Skeletal muscle cell (primary cell): ENCODE data around the gene MTAP.

Experiments
- DNase-seq: peaks from one replicate; pipeline ENCODE4 v3.0.0-alpha.2; 2010; ENCODE audit warnings: low read depth
- H3K4me3 ChIP-seq: 2 replicates; pipeline ENCODE4 v1.5.1; 2011; ENCODE audit warnings: low read depth, mild to moderate bottlenecking, control low read depth, low read length, moderate library complexity

Gene MTAP

DNA sequence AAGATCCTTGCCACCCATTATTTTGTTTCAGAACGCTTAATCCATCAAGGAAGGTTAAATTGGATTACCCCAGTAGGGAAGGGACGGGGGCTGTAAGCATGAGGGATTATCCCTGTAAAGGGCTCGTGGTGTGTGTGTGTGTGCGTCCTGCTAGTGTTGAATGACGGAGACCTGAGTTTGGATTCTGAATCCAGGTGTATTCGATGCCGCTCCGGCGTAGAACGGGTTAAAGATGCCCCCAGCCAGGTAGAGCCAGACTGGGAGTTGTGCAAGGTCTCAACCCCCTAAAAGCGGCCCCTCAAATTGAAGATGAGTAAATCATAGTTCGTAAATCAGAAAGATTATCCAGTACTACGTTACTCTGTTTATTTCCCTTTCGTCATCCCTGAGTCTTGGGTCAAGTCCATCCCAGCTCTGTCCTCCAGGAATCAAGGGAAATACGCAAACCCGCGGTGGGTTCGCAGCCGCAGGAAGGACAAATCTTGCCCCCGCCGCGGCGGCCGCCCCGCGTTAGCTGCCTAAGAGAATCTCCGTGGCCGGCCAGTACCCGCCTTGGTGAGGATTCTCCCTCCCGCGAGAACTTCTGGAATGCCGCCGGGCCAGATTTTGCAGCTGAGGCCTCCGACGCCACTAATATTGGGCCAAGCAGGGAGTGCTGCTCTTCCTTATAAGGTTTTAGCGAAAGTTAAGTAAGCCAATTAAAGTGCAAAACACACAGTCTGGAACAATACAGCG lies 586 bp upstream of the MTAP start:
- no peak for DNase-seq

DNA sequence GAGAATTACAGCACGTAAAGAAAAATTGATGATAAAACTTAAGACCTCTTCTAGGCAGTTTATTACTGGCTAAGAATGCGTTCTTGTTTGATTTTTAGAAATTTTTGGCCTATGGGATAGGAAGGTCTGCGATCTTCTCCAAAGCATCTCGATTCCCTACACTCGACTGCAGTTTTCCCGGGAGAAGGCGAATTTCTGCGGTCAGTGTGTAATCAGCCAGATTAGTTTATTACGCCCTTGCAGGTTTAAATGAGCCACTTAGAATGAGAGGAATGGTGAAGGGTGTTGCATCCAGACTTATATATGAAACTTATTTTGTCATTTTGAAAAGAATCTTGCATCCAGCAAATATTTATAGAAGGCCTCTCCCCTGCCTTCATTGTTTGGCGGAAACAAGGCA lies 1.2 kb downstream of the MTAP start:
- DNase-seq = no peak
- H3K4me3 ChIP-seq = peak overlapping the region; percentile 67

More for the DNA sequence above, 586 bp upstream of the MTAP start:
- H3K4me3 ChIP-seq = peak overlapping the region; percentile 67

DNA sequence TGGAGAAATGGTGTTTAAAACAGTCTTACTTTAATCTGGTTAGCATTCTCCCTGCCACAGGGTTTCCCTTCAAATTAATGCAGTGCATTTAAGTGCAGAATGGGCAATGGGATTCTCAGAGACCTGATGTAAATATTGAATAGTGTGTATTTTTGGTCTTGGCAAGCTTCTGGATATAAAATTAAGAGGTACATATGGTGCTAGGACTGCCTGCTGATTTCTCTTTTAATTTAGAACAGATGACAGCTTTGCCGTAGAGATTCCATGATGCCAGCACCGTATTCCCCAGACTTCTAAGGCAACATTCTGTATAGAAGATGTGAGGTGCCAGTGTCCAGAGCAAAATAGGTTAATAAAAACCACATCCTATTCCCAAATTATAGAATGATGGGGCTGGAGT lies 1.9 kb downstream of the MTAP start:
- H3K4me3 ChIP-seq = peak overlapping the region; percentile 67
- no peak for DNase-seq

DNA sequence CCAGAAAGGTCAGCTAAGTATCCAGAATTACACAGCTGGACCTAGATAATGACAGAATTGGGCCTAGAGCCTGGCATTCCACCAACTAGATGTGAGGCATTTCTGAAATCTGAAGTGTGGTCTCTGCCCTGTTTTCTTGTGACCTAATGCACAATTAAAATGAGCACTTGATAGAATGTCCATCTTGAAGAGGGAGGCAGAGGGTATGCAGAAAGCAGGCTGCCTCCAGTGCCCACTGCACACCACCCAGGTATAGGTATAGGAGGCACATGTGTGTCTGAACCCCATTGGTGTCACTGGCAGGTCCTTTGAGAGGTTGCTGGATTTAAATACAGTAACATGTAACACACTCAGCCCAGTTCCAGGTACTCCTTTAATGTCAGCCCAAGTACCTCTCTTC lies 2.4 kb downstream of the MTAP start:
- no peak for DNase-seq
- no peak overlapping the region for H3K4me3 ChIP-seq

DNA sequence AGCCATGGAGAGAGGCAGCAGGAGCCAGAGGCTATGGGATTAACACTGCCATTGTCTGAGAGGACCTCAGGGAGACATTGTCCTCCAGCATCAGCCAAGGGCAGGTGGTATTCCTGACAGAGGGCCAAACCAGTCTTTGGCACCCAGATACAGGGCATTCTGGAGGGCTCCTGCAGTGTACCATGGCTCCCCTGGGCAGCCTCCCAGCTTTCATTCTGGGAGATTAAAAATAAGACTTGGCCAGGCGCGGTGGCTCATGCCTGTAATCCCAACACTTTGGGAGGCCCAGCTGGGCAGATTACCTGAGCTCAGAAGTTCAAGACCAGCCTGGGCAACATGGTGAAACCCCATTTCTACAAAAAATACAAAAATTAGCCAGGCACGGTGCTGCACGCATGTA lies 4.2 kb downstream of the MTAP start:
- no peak overlapping the region for H3K4me3 ChIP-seq
- DNase-seq = no peak

DNA sequence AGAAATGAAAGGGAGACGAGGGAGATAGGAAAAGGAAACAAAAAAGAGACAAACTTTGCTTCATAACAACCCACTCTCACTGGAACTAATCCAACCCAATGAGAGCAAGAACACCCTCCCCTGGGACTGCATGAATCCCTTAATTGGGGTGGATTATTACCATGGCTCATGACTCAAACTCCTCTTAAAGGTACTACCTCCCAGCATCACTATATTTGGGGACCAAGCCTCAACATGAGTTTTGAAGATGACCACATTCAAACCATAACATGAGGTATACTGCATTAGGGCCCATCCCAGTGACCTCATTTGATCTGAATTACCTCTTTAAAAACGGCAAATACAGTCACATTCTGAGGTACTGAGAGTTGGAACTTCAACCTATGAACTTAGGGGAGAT lies 8.0 kb downstream of the MTAP start:
- DNase-seq = peak; percentile 71
- H3K4me3 ChIP-seq = no peak overlapping the region

DNA sequence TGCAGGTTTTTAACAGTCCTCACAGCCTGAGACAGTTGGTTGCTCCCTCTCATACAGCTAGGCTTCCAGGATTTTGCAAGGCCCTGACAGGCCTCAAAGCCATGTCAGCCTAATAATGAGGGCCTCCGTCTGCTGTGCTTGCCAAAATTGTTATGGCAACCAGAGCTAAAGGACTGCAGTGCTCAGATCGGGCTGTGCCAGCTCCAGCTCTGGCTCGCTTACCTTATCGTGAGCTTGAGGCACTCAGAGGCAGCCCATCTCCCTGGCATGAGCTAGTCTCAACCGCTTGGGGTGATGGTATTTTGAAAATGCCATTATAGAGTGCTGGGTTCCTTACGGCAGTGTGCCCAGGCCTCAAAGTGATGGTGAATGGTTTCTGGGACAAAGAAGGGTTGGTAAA lies 8.4 kb downstream of the MTAP start:
- DNase-seq = no peak
- H3K4me3 ChIP-seq = no peak overlapping the region

DNA sequence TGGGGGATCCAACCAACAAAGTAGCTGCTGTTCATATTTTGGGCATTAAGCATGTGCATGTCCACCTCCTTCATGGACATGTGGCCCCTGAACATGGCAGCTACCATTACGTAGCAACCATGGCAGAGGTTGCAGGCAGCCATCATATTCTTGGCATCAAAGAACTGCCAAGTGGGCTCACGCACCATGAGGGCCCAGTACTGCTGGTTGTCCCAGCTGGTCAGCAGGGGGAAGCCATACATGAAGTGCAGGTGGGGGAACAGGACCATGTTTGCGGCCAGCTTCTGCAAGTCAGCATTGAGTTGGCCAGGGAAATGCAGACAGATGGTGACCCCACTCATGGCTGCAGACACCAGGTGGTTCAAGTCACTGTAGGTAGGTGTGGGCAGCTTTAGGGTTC lies 9.5 kb downstream of the MTAP start:
- DNase-seq = no peak
- no peak overlapping the region for H3K4me3 ChIP-seq

DNA sequence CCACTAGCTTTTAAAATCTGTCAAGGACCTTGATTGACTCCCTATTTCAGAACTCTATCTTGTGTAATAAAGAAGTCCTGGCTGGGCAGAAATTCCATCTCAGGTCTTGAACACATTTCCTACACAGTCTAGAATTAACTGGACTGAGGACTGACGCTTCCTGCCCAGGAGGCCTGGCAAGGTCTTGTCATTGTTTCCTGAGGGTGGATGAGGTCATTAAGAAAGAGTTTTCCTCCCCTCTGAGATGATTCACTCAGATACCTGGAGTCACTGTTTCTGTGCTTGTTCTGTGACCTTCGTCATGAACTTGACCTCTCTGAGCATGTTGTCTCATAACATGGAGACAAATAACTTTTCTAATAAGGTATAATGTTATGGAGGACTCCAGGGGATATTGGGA lies 10.0 kb downstream of the MTAP start:
- no peak overlapping the region for H3K4me3 ChIP-seq
- no peak for DNase-seq

DNA sequence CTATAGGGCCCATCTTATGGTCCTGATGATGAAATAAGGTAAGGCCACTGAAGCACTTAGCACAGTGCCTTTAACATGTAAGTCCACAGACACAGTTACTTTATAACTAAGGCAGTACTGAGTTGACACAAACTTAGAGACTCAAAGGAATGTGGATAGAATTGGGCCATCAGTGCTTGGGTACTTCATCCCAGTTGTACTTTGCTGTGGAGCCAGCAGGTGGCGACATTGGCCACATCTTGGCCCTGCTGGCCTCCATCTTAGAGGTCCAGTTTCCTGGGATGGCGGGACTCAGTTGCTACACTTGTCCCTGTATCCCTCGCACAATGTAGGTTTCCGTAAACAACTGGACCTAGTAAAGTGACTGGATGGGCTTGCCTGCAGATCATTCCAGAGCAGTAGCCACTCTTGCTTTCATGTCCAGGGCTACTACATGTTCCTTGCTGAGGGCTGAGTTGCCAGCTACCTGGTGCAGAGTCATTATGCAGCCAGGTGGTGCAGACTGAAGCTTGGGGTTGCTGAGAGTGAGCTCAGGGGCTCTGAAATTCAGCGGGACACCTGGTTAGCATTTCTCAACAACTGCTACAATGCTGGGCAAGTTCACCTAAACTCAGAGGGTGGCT lies 10.6 kb downstream of the MTAP start:
- no peak for DNase-seq
- no peak overlapping the region for H3K4me3 ChIP-seq

DNA sequence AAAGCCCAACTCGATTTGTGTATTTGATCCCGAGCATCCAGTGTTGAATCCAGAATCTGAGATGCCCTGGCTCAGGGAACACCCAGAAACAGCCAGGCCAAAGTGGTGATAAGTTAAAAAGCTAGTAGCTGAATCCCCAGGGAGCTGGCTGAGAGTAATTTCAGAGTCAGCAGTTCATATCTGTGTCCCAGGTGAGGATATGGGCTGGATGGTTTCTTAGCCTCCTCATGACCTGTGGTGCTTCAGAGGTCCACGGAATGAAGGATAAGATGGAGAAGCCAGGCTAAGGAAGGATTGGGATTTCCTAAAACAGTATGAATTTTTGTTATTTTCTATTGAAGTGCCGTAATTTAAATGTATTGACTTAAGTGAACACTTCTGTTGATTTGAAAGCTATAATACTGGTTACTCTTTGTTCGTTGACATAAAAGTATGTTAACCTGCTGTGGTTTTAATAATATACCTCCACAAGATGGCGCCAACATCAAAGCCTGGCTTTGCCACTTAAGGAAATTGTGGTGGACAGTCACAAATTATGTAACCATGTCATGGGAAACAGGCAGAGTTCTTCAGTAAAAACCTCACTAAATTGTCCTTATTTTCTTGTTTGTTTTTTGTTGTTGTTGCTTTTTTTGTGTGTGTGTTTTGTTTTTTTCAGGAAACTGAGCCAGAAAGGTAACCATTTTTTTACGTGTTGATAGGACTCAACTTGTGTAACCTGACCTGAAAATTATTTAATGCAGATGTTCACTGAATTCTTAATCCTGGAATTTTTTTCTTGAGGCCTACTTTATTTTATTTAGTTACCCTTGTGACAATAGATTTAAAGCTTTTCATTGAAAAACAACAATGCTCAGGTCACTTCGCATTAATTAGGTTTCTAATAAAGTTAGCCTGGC lies 11.4 kb downstream of the MTAP start:
- H3K4me3 ChIP-seq = no peak overlapping the region

DNA sequence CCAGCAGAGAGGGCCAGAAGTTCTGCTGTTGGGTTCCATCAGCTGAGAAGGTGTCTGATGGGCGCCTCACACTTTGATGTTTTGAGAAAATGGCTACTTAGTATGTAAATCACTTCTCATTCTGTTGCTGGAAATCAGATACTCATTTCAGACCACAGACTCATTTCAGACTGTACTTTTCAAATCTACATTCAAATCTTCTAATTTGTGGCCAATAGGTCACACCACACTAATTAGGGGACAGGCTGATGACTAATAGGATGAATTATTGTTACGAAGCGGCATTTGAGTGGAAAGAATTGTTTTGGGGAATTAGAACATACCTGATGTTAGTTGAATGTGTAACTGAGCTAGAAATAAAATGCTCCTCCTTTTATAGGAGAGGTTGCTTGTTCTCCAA lies 13.2 kb downstream of the MTAP start:
- no peak overlapping the region for H3K4me3 ChIP-seq
- no peak for DNase-seq

More for the DNA sequence above, 11.4 kb downstream of the MTAP start:
- DNase-seq = no peak

DNA sequence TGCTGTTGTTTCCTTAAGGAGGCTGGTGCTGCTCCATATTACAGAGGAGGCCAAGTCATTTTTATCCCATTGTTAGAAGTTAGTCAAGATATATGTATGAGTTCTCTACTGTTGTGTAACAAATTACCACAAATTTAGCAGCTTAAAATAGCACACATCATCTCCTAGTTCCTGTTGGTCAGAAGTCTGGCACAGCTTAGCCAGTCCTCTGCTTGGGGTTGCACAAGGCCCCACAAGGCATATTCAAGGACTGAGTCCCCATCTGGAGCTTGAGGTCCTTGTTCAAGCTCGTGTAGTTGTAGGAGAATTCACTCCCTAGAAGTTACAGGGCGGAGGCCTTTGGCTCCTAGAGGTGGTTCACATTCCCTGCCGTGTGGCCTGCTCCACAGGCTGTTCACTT lies 14.7 kb downstream of the MTAP start:
- DNase-seq = no peak
- no peak overlapping the region for H3K4me3 ChIP-seq

DNA sequence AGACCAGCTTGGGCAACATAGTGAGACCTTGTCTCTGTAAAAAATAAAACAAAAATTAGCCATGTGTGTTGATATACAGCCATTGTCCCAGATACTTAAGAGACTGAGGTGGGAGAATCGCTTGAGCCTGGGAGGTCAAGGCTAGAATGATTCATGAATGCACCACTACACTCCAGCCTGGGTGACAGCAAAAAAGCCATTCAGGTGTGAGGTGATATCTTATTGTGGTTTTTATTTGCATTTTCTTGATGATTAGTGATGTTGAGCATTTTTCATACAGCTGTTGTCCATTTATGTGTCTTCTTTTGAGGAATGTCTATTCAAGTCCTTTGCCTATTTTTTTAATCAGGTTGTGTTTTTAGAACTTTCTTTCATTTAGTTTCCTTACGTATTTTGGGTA lies 23.2 kb downstream of the MTAP start:
- H3K4me3 ChIP-seq = no peak overlapping the region

DNA sequence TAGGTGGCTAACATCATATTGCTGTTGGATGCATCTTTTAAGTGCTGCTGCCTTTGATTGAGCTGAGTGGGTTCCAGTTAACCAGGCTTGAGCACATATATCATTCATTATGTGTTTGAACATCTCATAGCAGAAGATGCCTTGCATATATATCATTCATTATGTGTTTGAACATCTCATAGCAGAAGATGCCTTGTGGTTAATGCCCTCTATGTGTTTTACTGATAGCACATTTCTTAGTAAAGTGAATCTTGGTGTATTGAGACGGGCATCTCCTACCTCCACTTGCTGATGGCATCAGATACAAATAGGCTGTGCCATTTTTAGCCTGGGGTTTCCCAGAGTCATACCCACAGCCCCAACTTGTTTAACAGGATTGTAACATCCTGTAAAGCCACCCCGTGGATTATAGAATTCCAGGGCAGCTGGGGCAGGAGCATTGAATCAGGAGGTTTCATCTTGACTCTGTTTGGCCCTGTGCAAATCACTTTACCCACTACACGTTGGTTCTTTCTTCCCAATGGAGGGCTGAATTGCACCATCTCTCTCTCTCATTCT lies 26.5 kb downstream of the MTAP start:
- H3K4me3 ChIP-seq = no peak overlapping the region
- DNase-seq = no peak

More for the DNA sequence above, 23.2 kb downstream of the MTAP start:
- DNase-seq = no peak

DNA sequence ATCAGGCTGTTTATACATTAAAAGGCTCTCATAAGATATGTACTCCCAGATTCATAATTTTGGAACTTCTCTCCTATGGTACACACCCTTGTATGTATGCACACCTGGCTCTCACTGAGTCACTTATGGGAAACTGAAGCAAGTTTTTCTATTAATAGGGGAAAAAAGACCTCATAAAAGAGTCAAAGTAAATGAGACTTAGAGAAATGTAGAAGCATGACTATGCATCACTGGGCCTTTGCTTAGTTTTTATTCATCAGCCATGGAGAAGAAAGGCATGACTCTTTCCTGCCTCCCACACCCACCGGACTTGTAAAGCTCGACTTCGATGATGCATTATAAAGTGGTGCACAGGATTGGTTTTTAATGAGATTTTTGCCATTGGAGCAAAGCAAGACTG lies 28.2 kb downstream of the MTAP start:
- DNase-seq = no peak
- no peak overlapping the region for H3K4me3 ChIP-seq

DNA sequence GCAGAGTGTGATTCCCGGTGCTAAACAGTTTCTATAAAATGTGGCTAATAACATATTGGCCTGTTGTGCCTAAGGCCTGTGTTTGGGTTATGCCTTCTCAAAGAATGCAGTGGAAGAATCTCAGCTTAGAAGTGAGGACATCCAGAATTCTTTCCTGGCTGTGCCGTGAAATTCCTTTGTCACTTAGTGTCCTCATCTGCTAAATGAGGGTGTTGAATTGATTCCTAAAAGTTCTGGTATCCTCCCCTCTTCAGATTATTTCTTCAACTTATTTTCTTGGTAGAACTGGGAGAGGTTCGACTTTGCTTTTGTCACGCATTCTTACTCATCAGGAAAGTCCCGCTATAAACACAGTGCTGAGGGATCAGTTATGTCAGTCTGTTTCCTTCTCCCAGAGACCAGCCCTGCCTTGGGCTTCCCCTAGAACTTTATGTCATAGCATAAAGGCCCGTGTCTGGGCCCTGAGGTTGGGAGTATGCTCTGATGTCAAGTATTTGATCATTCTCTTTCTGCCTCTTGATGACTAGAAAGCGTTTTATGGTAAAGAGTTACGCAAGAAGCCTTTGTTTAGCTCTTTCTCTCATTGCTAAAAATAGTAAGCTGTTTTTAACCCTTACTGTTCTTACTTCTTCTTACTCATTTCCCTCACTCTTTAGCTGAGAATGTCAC lies 29.5 kb downstream of the MTAP start:
- peak; percentile 77 for DNase-seq
- no peak overlapping the region for H3K4me3 ChIP-seq

DNA sequence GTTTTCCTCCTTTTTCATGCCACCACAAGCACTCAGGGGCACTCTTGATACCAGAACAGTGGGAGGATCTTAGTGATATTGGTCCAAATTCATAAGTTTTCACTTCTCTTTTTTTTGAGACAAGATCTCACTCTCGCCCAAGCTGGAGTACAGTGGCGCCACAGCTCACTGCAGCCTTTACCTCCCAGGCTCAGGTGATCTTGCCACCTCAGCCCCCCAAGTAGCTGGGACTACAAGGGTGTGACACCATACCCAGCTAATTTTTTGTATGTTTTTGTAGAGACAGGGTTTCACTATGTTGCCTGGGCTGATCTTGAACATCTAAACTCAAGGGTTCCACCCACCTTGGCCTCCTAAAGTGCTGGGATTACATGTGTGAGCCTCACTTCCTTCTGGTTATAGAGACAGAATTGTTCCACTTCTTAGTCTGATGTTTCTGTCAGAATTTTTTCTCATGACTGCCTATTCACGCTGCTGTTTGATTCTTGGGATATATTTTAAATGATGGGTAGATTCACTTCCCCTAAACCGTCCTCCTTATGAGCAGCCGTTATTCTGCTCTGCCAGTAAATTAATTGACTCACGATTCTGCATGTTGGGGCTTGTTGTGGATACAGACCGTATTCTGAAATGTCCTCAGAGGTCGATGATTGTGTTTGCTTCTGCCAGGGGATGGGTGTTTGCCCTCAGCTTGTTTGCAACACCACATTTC lies 30.8 kb downstream of the MTAP start:
- no peak overlapping the region for H3K4me3 ChIP-seq
- DNase-seq = no peak

DNA sequence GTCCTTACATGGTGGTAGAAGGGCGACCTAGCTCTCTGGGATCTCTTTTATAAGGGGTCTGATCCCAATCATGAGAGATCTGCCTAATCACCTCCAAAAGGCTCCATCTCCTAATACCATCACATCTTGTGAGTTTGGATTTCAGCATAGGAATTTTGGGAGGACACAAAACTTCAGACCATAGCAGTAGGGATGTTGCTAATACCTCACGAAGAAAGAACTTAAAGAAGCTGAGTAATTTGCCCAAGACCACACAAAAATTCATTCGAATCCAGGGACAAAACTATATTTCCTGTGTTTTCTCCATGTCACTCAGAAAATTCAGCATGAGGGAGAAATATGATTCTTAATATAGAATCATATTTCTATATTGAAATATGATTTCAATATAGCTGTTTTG lies 32.7 kb downstream of the MTAP start:
- H3K4me3 ChIP-seq = no peak overlapping the region
- no peak for DNase-seq
